ENCODE measurements around the gene LPP. TPM values are rescaled to one million over a fixed set of nuclear protein-coding genes. Genes with fewer than 3 reads are reported as not detected.
A peak's percentile ranks its signal among the peaks of the same experiment; 100 is the strongest.

The LPP gene
- total and polyA plus RNA-seq, 9 donors: 15.9 to 280 (median 134) TPM

- WGBS, 3 donors: 78 to 80% (median 79%) methylated on average over 3 of the region's 3 CpGs
- no peaks in the 10 kb centered on the region for H3K9me3 ChIP-seq
- TF ChIP-seq CTCF (IDR thresholded peaks at IDR 0.05): no peak
- no peak for TF ChIP-seq POLR2A (IDR thresholded peaks at IDR 0.05)
- no peak for TF ChIP-seq EP300 (IDR thresholded peaks at IDR 0.05)
- no peak overlapping the region for H3K4me3 ChIP-seq
- no peak overlapping the region for H3K27ac ChIP-seq
- no peaks in the 10 kb centered on the region for H3K27me3 ChIP-seq
- no peaks in the 10 kb centered on the region for H3K36me3 ChIP-seq
- H3K4me1 ChIP-seq (ENCODE audit: insufficient read depth): peaks cover 8% of the 10 kb centered on the region
- DNase-seq: no peak
- intact Hi-C loops (cut with DNase I): no loop called here
Observed at GRCh38 chr3:188316723-188317070, 162.7 kb downstream of the LPP start.

- peaks cover 10% of the 10 kb centered on the region for H3K4me1 ChIP-seq (ENCODE audit: insufficient read depth)
Observed at GRCh38 chr3:188319569-188319968, 165.6 kb downstream of the LPP start.

GRCh38 chr3:188320757-188321156 lies 166.8 kb downstream of the LPP start:
- H3K4me3 ChIP-seq: no peak overlapping the region
- no peaks in the 10 kb centered on the region for H3K9me3 ChIP-seq
- peaks cover 10% of the 10 kb centered on the region for H3K4me1 ChIP-seq (ENCODE audit: insufficient read depth)
- DNase-seq: no peak
- peak overlapping the region in 1 of 2 donors; percentile 15 for H3K27ac ChIP-seq
- H3K27me3 ChIP-seq: no peaks in the 10 kb centered on the region
- no peaks in the 10 kb centered on the region for H3K36me3 ChIP-seq
- intact Hi-C loops (cut with DNase I): no loop called here
- TF ChIP-seq POLR2A (IDR thresholded peaks at IDR 0.05): no peak
- TF ChIP-seq EP300 (IDR thresholded peaks at IDR 0.05): no peak
- TF ChIP-seq CTCF (IDR thresholded peaks at IDR 0.05): no peak
- 78 to 82% (median 80%) methylated on average over 3 of the region's 3 CpGs for WGBS, 3 donors

More at GRCh38 chr3:188319569-188319968, 165.6 kb downstream of the LPP start:
- TF ChIP-seq POLR2A (IDR thresholded peaks at IDR 0.05) (no peak), EP300 (IDR thresholded peaks at IDR 0.05) (no peak), CTCF (IDR thresholded peaks at IDR 0.05) (no peak)
- Histone ChIP-seq H3K4me3 (no peak overlapping the region), H3K27ac (no peak overlapping the region), H3K27me3 (no peaks in the 10 kb centered on the region), H3K9me3 (no peaks in the 10 kb centered on the region), H3K36me3 (no peaks in the 10 kb centered on the region)
- WGBS, 3 donors: 37 to 61% (median 53%) methylated on average over 1 of the region's 1 CpG
- DNase-seq: no peak
- intact Hi-C loops (cut with DNase I): no loop called here

GRCh38 chr3:188321258-188321657 lies 167.3 kb downstream of the LPP start:
- intact Hi-C loops (cut with DNase I): no loop called here
- TF ChIP-seq EP300 (IDR thresholded peaks at IDR 0.05) (no peak), CTCF (IDR thresholded peaks at IDR 0.05) (no peak), POLR2A (IDR thresholded peaks at IDR 0.05) (no peak)
- H3K27me3 ChIP-seq: no peaks in the 10 kb centered on the region
- no peak overlapping the region for H3K4me3 ChIP-seq
- no peak overlapping the region for H3K27ac ChIP-seq
- H3K4me1 ChIP-seq (ENCODE audit: insufficient read depth): peaks cover 8% of the 10 kb centered on the region
- H3K9me3 ChIP-seq: no peaks in the 10 kb centered on the region
- no peak for DNase-seq
- H3K36me3 ChIP-seq: no peaks in the 10 kb centered on the region

All from ovary (tissue), 9 donors.